Suppressor macrophage treated with lipopolysaccharide for 1 hour (primary cell): ENCODE data around the gene PCDHGA11.
A peak's percentile ranks its signal among the peaks of the same experiment; 100 is the strongest.
"Not testable (repeated sequence)": the region's sequence is repeated elsewhere in the genome, so short reads cannot be mapped to it uniquely, and the experiment has no call there.

Source experiments
- DNase-seq, 3 donors: peaks; one replicate each; pipeline ENCODE4 v3.0.0-alpha.2; 2020 to 2022

The PCDHGA11 gene

GRCh38 chr5:141420855-141421488 is at the start of gene PCDHGA11:
PCDHGA11 (plus strand) TSS chr5:141421051; CDS start chr5:141421228, 177 bp downstream.
- peak; percentile 81 to 88 (median 88) for DNase-seq

GRCh38 chr5:141371572-141372475 is 49.0 kb upstream of the PCDHGA11 start:
- no peak for DNase-seq

- no peak for DNase-seq
Observed at GRCh38 chr5:141373673-141374317, 47.1 kb upstream of the PCDHGA11 start, which contains the start of gene PCDHGA6. PCDHGA6 (plus strand) TSS chr5:141373891; CDS start chr5:141374084, 193 bp downstream.

- no peak for DNase-seq
Observed at GRCh38 chr5:141374627-141375026, 46.2 kb upstream of the PCDHGA11 start.

- not testable (repeated sequence) for DNase-seq
Observed at GRCh38 chr5:141375444-141376155, 45.3 kb upstream of the PCDHGA11 start.

- DNase-seq: peak in 1 of 3 donors; percentile 7
Observed at GRCh38 chr5:141382469-141383294, 38.2 kb upstream of the PCDHGA11 start, which contains the start of gene PCDHGA7. PCDHGA7 (plus strand) TSS chr5:141382742; CDS start chr5:141382900, 158 bp downstream.

- no peak for DNase-seq
Observed at GRCh38 chr5:141383345-141383744, 37.5 kb upstream of the PCDHGA11 start.

GRCh38 chr5:141384471-141385267 is 36.2 kb upstream of the PCDHGA11 start:
- DNase-seq: no peak

- DNase-seq: peak; percentile 43 to 60 (median 56)
Observed at GRCh38 chr5:141387557-141388311, 33.1 kb upstream of the PCDHGA11 start, which contains the start of gene PCDHGB4. PCDHGB4 (plus strand) TSS chr5:141387698; CDS start chr5:141387885, 187 bp downstream.

- DNase-seq: no peak
Observed at GRCh38 chr5:141388661-141389060, 32.2 kb upstream of the PCDHGA11 start.

- DNase-seq: no peak
Observed at GRCh38 chr5:141389153-141390042, 31.5 kb upstream of the PCDHGA11 start.

GRCh38 chr5:141392429-141393198 is 28.2 kb upstream of the PCDHGA11 start, which contains the start of gene PCDHGA8:
PCDHGA8 (plus strand) TSS chr5:141392633; CDS start chr5:141392814, 181 bp downstream.
- no peak for DNase-seq

GRCh38 chr5:141393267-141393666 is 27.6 kb upstream of the PCDHGA11 start:
- DNase-seq: no peak

GRCh38 chr5:141394401-141395187 is 26.3 kb upstream of the PCDHGA11 start:
- DNase-seq: not testable (repeated sequence)

- peak; percentile 53 to 75 (median 72) for DNase-seq
Observed at GRCh38 chr5:141397756-141398551, 22.9 kb upstream of the PCDHGA11 start, which contains the start of gene PCDHGB5. PCDHGB5 (plus strand) TSS chr5:141397947; CDS start chr5:141398128, 181 bp downstream.

GRCh38 chr5:141398608-141399007 is 22.2 kb upstream of the PCDHGA11 start:
- no peak for DNase-seq
